Mesodermal cell (in vitro differentiated cells): ENCODE results near the gene NAGK.
"Not testable (repeated sequence)": the region's sequence is repeated elsewhere in the genome, so short reads cannot be mapped to it uniquely, and the experiment has no call there.

Experiments
- H3K27ac ChIP-seq: 2 replicates; pipeline ENCODE4 v1.7.0; 2013; ENCODE audit warnings: mild to moderate bottlenecking, low read depth, low read length, moderate library complexity; ENCODE audit not compliant: severe bottlenecking
- H3K36me3 ChIP-seq: 2 replicates; pipeline ENCODE4 v1.7.1; 2013; ENCODE audit warnings: mild to moderate bottlenecking, low read length, moderate library complexity; ENCODE audit not compliant: control insufficient read depth, insufficient read depth
- H3K4me1 ChIP-seq: one replicate; pipeline ENCODE4 v1.7.1; 2013; ENCODE audit warnings: mild to moderate bottlenecking, low read length; ENCODE audit not compliant: insufficient read depth, control insufficient read depth, poor library complexity, severe bottlenecking
- H3K4me3 ChIP-seq: 2 replicates; pipeline ENCODE4 v1.7.0; 2013; ENCODE audit warnings: low read length, control low read depth, mild to moderate bottlenecking; ENCODE audit not compliant: insufficient read depth, poor library complexity, severe bottlenecking; ENCODE audit errors: extremely low read depth
- H3K9me3 ChIP-seq: 2 replicates; pipeline ENCODE4 v1.7.1; 2013; ENCODE audit warnings: mild to moderate bottlenecking, low read length, moderate library complexity; ENCODE audit not compliant: control insufficient read depth
- WGBS, 2 experiments: methylation state at CpG; one replicate each; pipeline ENCODE4 v1.1.5; 2013; ENCODE audit warnings: missing lambda C conversion rate in 2 of 2; ENCODE audit not compliant: insufficient coverage in 2 of 2; 5-methylcytosine and 5-hydroxymethylcytosine counted together

Gene NAGK

DNA sequence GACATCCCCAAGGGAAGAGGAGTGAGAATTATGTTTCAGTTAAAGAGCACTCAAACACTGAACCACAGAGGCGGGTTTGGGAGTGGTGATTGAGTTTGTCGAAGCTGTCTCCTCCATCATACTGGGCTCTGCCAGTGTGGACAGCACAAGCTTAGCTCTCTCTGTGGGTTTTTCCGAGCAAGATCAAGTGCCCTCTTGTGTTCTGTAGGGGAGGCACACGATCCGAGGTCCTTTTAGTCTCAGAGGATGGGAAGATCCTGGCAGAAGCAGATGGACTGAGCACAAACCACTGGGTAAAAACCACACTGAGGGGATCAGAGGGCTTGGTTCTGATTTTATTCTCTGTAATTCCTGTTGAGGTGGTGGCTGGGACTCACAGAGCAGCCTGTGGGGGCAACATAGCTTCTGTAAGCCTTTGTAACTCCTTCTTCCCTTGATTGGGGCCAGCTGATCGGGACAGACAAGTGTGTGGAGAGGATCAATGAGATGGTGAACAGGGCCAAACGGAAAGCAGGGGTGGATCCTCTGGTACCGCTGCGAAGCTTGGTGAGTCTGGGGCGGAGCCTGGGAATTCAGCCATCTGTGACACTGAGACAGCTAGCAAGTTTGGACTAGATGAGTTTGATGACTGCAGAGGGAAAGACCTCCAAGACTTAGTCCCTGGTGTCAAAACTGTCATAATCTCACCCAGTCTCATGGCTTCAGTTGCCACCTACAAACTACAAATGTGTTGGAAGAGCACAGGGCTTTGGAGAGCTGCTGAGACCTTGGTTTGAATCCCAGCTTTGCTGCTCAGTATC is 2.0 kb downstream of the NAGK start:
- Histone ChIP-seq H3K27ac (no peak overlapping the region), H3K9me3 (no peaks in the 10 kb centered on the region), H3K4me3 (no peak overlapping the region), H3K4me1 (peaks cover 7% of the 10 kb centered on the region), H3K36me3 (peaks cover 51% of the 10 kb centered on the region)
- 52 to 74% methylated on average over 3 to 8 of the region's 10 CpGs for WGBS, 2 experiments

- peaks cover 64% of the 10 kb centered on the region for H3K36me3 ChIP-seq
Observed at GRCh38 chr2:71071681-71072398, 3.4 kb downstream of the NAGK start.

GRCh38 chr2:71072492-71072891 is 4.0 kb downstream of the NAGK start:
- H3K9me3 ChIP-seq, result no peaks in the 10 kb centered on the region
- H3K4me1 ChIP-seq, result peaks cover 7% of the 10 kb centered on the region
- peaks cover 70% of the 10 kb centered on the region for H3K36me3 ChIP-seq
- no peak overlapping the region for H3K4me3 ChIP-seq
- WGBS, 2 experiments, result 100% methylated on average over 3 of the region's 4 CpGs; no CpG with 5 or more reads in 1 of the 2 experiments
- H3K27ac ChIP-seq, result no peak overlapping the region

More at GRCh38 chr2:71071681-71072398, 3.4 kb downstream of the NAGK start:
- WGBS, 2 experiments, result 92 to 98% methylated on average over 5 to 6 of the region's 14 CpGs
- Histone ChIP-seq H3K4me1 (peaks cover 7% of the 10 kb centered on the region), H3K27ac (no peak overlapping the region), H3K9me3 (no peaks in the 10 kb centered on the region), H3K4me3 (no peak overlapping the region)

DNA sequence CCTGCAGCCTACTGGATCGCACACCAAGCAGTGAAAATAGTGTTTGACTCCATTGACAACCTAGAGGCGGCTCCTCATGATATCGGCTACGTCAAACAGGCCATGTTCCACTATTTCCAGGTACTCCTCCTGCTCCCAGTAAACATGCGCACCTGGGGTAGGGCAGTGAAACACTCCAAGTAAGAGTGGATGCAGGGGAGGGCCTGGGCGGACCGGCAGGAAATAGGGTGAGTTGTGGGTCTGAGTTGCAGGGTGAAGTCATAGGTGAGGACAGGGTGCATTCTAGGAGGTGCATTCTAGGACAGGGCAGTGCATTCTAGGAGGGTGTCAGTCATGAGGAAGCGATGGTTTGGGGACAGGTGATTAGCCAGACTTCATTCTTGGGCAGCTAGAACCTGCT is 5.0 kb downstream of the NAGK start:
- Histone ChIP-seq H3K4me1 (peaks cover 7% of the 10 kb centered on the region), H3K9me3 (no peaks in the 10 kb centered on the region), H3K4me3 (no peak overlapping the region), H3K27ac (no peak overlapping the region), H3K36me3 (peaks cover 80% of the 10 kb centered on the region)
- 90 to 96% methylated on average over 4 to 8 of the region's 8 CpGs for WGBS, 2 experiments

DNA sequence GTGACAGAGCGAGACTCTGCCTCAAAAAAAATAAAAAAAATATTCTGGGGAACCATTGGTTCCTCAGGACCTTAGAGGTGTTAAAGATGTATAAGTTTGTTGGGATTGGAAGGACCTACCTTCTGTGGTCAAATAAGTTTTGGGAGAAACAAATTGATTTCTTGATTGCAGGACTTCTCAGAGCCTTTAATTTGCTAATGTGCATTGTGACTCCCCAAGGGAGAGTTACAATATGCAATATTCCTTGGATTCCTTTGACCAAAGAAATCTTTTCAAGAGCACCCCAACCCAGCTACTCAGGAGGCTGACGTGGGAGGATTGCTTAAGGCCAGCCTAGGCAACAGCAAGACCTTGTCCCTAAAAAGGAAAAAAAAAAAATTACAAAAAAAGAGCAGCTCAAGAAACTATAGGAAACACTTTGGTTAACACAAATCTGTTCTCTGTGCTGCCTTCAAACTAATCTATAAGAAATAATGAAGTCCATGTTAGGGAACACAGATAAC is 6.5 kb downstream of the NAGK start:
- no peak overlapping the region for H3K4me3 ChIP-seq
- H3K9me3 ChIP-seq, result no peaks in the 10 kb centered on the region
- WGBS, 2 experiments, result 83% methylated on average over 1 of the region's 2 CpGs; no CpG with 5 or more reads in 1 of the 2 experiments
- H3K36me3 ChIP-seq, result peaks cover 82% of the 10 kb centered on the region
- H3K4me1 ChIP-seq, result peaks cover 2% of the 10 kb centered on the region
- no peak overlapping the region for H3K27ac ChIP-seq

- peaks cover 57% of the 10 kb centered on the region for H3K36me3 ChIP-seq
Observed at GRCh38 chr2:71078624-71079023, 10.2 kb downstream of the NAGK start.

GRCh38 chr2:71082402-71083252 is 14.2 kb downstream of the NAGK start:
- H3K4me1 ChIP-seq, result no peaks in the 10 kb centered on the region
- H3K36me3 ChIP-seq, result peaks cover 17% of the 10 kb centered on the region
- WGBS, 2 experiments, result 86 to 100% methylated on average over 1 to 2 of the region's 5 CpGs
- H3K27ac ChIP-seq, result no peak overlapping the region
- no peaks in the 10 kb centered on the region for H3K9me3 ChIP-seq
- H3K4me3 ChIP-seq, result no peak overlapping the region

More at GRCh38 chr2:71078624-71079023, 10.2 kb downstream of the NAGK start:
- no peak overlapping the region for H3K27ac ChIP-seq
- no peak overlapping the region for H3K4me3 ChIP-seq
- H3K4me1 ChIP-seq, result no peaks in the 10 kb centered on the region
- 95% methylated on average over 3 of the region's 3 CpGs; no CpG with 5 or more reads in 1 of the 2 experiments for WGBS, 2 experiments
- no peaks in the 10 kb centered on the region for H3K9me3 ChIP-seq

DNA sequence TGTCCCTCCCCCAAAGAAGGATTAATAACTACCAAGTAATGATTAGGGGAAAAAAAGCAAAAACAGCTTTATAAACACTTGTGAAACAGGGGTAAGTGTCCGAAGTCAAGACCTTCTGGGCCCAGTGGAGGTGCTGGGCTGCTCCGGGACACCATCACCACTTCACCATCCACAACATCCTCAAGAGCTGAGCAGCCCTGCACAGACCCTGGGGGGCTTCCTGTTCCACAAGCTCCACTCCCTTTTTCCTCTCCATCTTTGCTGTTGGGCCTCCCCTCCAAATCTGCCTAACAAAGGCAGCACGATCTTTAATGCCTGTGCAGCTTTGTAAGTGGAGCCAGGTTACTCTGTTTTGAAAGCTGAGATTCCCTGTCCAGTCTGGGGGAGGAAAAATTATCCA is 14.8 kb downstream of the NAGK start:
- no CpG with 5 or more reads among the region's 3 CpGs for WGBS, 2 experiments
- H3K9me3 ChIP-seq, H3K4me3 ChIP-seq, H3K27ac ChIP-seq, H3K4me1 ChIP-seq: not testable (repeated sequence)
- H3K36me3 ChIP-seq, result peaks cover 11% of the 10 kb centered on the region

DNA sequence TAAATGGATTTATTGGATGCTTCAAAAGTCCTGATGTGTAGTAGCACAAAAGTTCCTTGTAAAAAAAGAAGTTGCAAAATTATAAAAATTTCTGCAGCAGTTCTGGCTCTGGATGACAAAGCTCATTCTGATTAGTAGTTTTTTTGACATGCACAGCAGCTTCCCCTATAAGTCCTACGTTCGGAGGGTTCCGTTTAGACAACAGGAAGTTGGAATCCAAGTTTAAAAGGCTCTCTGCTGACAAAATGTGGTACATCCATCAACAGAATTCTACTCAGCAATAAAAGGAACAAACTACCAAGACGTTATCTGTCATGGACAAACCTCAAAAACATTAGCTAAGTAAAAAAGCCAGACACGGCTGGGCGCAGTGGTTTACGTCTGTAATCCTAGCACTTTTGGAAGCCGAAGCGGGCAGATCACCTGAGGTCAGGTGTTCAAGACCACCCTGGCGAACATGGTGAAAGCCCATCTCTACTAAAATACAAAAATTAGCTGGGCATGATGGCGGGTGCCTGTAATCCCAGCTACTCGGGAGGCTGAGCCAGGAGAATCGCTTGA is 15.4 kb downstream of the NAGK start:
- 95 to 96% methylated on average over 9 to 10 of the region's 13 CpGs for WGBS, 2 experiments
- not testable (repeated sequence) for H3K9me3 ChIP-seq, H3K4me1 ChIP-seq, H3K36me3 ChIP-seq, H3K4me3 ChIP-seq, H3K27ac ChIP-seq
